ENCODE measurements around the gene RHOC.

DNA sequence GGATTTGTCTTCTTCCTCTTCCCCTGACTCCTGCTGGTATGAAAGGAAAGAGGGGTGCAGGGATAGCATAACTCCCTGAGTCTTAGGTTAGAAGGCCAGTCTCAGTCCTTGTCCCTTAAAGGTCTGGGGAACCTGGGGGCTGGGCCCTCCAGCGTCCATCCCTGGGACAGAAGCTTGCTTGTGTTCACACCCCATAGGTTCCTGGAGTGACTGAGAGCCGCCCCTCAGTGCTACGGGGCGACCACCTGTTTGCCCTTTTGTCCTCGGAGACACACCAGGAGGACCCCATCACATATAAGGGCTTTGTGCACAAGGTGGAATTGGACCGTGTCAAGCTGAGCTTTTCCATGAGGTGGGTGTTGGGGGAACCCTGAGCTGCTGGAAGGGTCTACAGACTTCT lies 13.1 kb downstream of the RHOC start:
- TF ChIP-seq, protein P1, sequence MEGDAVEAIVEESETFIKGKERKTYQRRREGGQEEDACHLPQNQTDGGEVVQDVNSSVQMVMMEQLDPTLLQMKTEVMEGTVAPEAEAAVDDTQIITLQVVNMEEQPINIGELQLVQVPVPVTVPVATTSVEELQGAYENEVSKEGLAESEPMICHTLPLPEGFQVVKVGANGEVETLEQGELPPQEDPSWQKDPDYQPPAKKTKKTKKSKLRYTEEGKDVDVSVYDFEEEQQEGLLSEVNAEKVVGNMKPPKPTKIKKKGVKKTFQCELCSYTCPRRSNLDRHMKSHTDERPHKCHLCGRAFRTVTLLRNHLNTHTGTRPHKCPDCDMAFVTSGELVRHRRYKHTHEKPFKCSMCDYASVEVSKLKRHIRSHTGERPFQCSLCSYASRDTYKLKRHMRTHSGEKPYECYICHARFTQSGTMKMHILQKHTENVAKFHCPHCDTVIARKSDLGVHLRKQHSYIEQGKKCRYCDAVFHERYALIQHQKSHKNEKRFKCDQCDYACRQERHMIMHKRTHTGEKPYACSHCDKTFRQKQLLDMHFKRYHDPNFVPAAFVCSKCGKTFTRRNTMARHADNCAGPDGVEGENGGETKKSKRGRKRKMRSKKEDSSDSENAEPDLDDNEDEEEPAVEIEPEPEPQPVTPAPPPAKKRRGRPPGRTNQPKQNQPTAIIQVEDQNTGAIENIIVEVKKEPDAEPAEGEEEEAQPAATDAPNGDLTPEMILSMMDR (IDR thresholded peaks at IDR 0.05; ENCODE audit: low read depth, low read length, missing input control): no peak
- TF ChIP-seq GABPA (IDR thresholded peaks at IDR 0.05 in 1 of 2, conservative IDR thresholded peaks at IDR 0.05 in 1 of 2): no peak
- no peak for TF ChIP-seq REST (IDR thresholded peaks at IDR 0.05)
- TF ChIP-seq RAD21 (IDR thresholded peaks at IDR 0.05): no peak
- no peak for TF ChIP-seq YY1 (IDR thresholded peaks at IDR 0.05)
- TF ChIP-seq MAX (IDR thresholded peaks at IDR 0.05): no peak
- no peak for TF ChIP-seq SP1 (IDR thresholded peaks at IDR 0.05)
- TF ChIP-seq EGR1 (IDR thresholded peaks at IDR 0.05; ENCODE audit: low read depth in 2 of 2): no peak
- no peak for TF ChIP-seq TAF1 (conservative IDR thresholded peaks at IDR 0.05)
- no peak for TF ChIP-seq NR2F2 (IDR thresholded peaks at IDR 0.05)

Data from liver (tissue), 3 donors.